OCI-LY1 (cell line): ENCODE measurements around the gene FRMD4A.

Experiments
- H2AFZ ChIP-seq: fragments of 200-600 bp; sonication (generic), shearing (Covaris generic); 2 replicates; pipeline ENCODE4 v1.6.0; 2014; ENCODE audit warnings: antibody characterized with exemption, mild to moderate bottlenecking, low read length
- H3F3A ChIP-seq: fragments of 200-600 bp; sonication (generic), shearing (Covaris generic); 2 replicates; pipeline ENCODE4 v1.6.0; 2014; ENCODE audit warnings: mild to moderate bottlenecking, antibody characterized with exemption, low read length, moderate library complexity; ENCODE audit not compliant: insufficient read depth
- H3K27ac ChIP-seq: fragments of 200-600 bp; sonication (generic); 2 replicates; pipeline ENCODE4 v1.5.1; 2014; ENCODE audit warnings: low read length, mixed run types, mild to moderate bottlenecking, low read depth; ENCODE audit not compliant: poor library complexity, severe bottlenecking
- H3K27me3 ChIP-seq: fragments of 200-600 bp; sonication (generic); 2 replicates; pipeline ENCODE4 v1.6.0; 2014; ENCODE audit warnings: antibody characterized with exemption, mild to moderate bottlenecking, low read length, moderate library complexity; ENCODE audit not compliant: insufficient read depth
- H3K36me3 ChIP-seq: fragments of 200-600 bp; sonication (generic); 2 replicates; pipeline ENCODE4 v1.6.1; 2014; ENCODE audit warnings: mild to moderate bottlenecking, antibody characterized with exemption, low read length, moderate library complexity, mixed read lengths; ENCODE audit not compliant: insufficient read depth
- H3K4me1 ChIP-seq: fragments of 200-600 bp; sonication (generic); 2 replicates; pipeline ENCODE4 v1.5.1; 2014; ENCODE audit warnings: mild to moderate bottlenecking, low read length, moderate library complexity; ENCODE audit not compliant: insufficient read depth, severe bottlenecking
- H3K4me2 ChIP-seq: fragments of 200-600 bp; sonication (generic), shearing (Covaris generic); 2 replicates; pipeline ENCODE4 v1.6.1; 2014; ENCODE audit warnings: low read length
- H3K4me3 ChIP-seq: fragments of 200-600 bp; sonication (generic); 2 replicates; pipeline ENCODE4 v1.5.1; 2014; ENCODE audit warnings: low read length, low read depth, mild to moderate bottlenecking, mixed read lengths; ENCODE audit not compliant: poor library complexity, severe bottlenecking
- H3K79me2 ChIP-seq: fragments of 200-600 bp; shearing (Covaris generic); 2 replicates; pipeline ENCODE4 v1.6.1; 2016; ENCODE audit warnings: mixed run types, low read length, mixed read lengths; ENCODE audit not compliant: insufficient read depth
- H3K9ac ChIP-seq: fragments of 200-600 bp; sonication (generic), shearing (Covaris generic); 2 replicates; pipeline ENCODE4 v1.6.1; 2014; ENCODE audit warnings: mild to moderate bottlenecking, low read length, mixed read lengths
- H3K9me2 ChIP-seq: fragments of 200-600 bp; sonication (generic), shearing (Covaris generic); 2 replicates; pipeline ENCODE4 v1.6.1; 2014; ENCODE audit warnings: low read depth, mild to moderate bottlenecking, low read length, mixed read lengths
- H3K9me3 ChIP-seq: fragments of 200-600 bp; shearing (Covaris generic); 2 replicates; pipeline ENCODE4 v1.6.1; 2014; ENCODE audit warnings: low read length, mixed read lengths
- H4K20me1 ChIP-seq: fragments of 200-600 bp; sonication (generic), shearing (Covaris generic); 2 replicates; pipeline ENCODE4 v1.6.0; 2016; ENCODE audit warnings: mild to moderate bottlenecking, low read length; ENCODE audit not compliant: insufficient read depth
- CTCF ChIP-seq: fragments of 200-600 bp; sonication (generic), shearing (Covaris generic); IDR thresholded peaks from 2 replicates; pipeline ENCODE4 v1.5.1; 2017; ENCODE audit warnings: mild to moderate bottlenecking, antibody characterized with exemption, low read length, moderate library complexity, mixed read lengths
- EZH2 ChIP-seq: fragments of 200-600 bp; sonication (generic), shearing (Covaris generic); IDR thresholded peaks from 2 replicates; pipeline ENCODE4 v1.8.0; 2017; ENCODE audit warnings: borderline replicate concordance, mixed run types, mild to moderate bottlenecking, antibody characterized with exemption, low read length, moderate library complexity, mixed read lengths

FRMD4A gene

GRCh38 chr10:14254368-14254767, 76.4 kb downstream of the FRMD4A start:
- Histone ChIP-seq H3K27ac (no peak overlapping the region), H2AFZ (no peak overlapping the region), H4K20me1 (no peaks in the 10 kb centered on the region), H3K4me2 (no peak overlapping the region), H3K27me3 (no peaks in the 10 kb centered on the region), H3F3A (no peaks in the 10 kb centered on the region), H3K9me2 (no peaks in the 10 kb centered on the region), H3K36me3 (no peaks in the 10 kb centered on the region), H3K9me3 (no peaks in the 10 kb centered on the region), H3K9ac (no peak overlapping the region), H3K79me2 (no peaks in the 10 kb centered on the region), H3K4me1 (no peaks in the 10 kb centered on the region), H3K4me3 (no peak overlapping the region)
- no peak for TF ChIP-seq CTCF
- no peak for TF ChIP-seq EZH2

- H2AFZ ChIP-seq, result no peak overlapping the region
- H3K9ac ChIP-seq, result no peak overlapping the region
- H3K4me2 ChIP-seq, result no peak overlapping the region
- no peaks in the 10 kb centered on the region for H3K9me3 ChIP-seq
- H3F3A ChIP-seq, result no peaks in the 10 kb centered on the region
- H4K20me1 ChIP-seq, result no peaks in the 10 kb centered on the region
- no peaks in the 10 kb centered on the region for H3K79me2 ChIP-seq
- no peak overlapping the region for H3K27ac ChIP-seq
- H3K36me3 ChIP-seq, result no peaks in the 10 kb centered on the region
- no peaks in the 10 kb centered on the region for H3K27me3 ChIP-seq
- H3K9me2 ChIP-seq, result no peaks in the 10 kb centered on the region
- no peaks in the 10 kb centered on the region for H3K4me1 ChIP-seq
- no peak overlapping the region for H3K4me3 ChIP-seq
- no peak for TF ChIP-seq CTCF
- no peak for TF ChIP-seq EZH2
These were observed 77.0 kb downstream of the FRMD4A start for GRCh38 chr10:14253711-14254110.

- Histone ChIP-seq H4K20me1 (no peaks in the 10 kb centered on the region), H3K36me3 (no peaks in the 10 kb centered on the region), H3K79me2 (no peaks in the 10 kb centered on the region), H2AFZ (no peak overlapping the region), H3K4me2 (no peak overlapping the region), H3K9me2 (no peaks in the 10 kb centered on the region), H3K9me3 (no peaks in the 10 kb centered on the region), H3F3A (no peaks in the 10 kb centered on the region), H3K4me1 (no peaks in the 10 kb centered on the region), H3K9ac (no peak overlapping the region), H3K27me3 (no peaks in the 10 kb centered on the region), H3K27ac (no peak overlapping the region), H3K4me3 (no peak overlapping the region)
- TF ChIP-seq CTCF (no peak), EZH2 (no peak)
These were observed 77.6 kb downstream of the FRMD4A start for GRCh38 chr10:14253079-14253478.
